Ishikawa (cell line): ENCODE data around the gene LRRC49.

Experiments used
- CEBPB ChIP-seq: IDR thresholded peaks from 2 replicates; pipeline ENCODE4 v1.6.1; 2012
- CREB1 ChIP-seq: IDR thresholded peaks from 2 replicates; pipeline ENCODE4 v1.6.1; 2012; ENCODE audit warnings: low read depth
- EP300 ChIP-seq: IDR thresholded peaks from 2 replicates; pipeline ENCODE4 v1.6.1; 2012; ENCODE audit warnings: borderline replicate concordance
- FOXM1 ChIP-seq: IDR thresholded peaks from 2 replicates; pipeline ENCODE4 v1.6.1; 2012; ENCODE audit warnings: low read depth, borderline replicate concordance
- MAX ChIP-seq: IDR thresholded peaks from 2 replicates; pipeline ENCODE4 v1.6.1; 2012
- NFIC ChIP-seq: IDR thresholded peaks from 2 replicates; pipeline ENCODE4 v1.6.1; 2012
- RAD21 ChIP-seq: IDR thresholded peaks from 2 replicates; pipeline ENCODE4 v1.6.1; 2012; ENCODE audit warnings: low read depth
- TAF1 ChIP-seq: IDR thresholded peaks from 2 replicates; pipeline ENCODE4 v1.6.1; 2012; ENCODE audit warnings: low read depth, mild to moderate bottlenecking
- TCF12 ChIP-seq: IDR thresholded peaks from 2 replicates; pipeline ENCODE4 v1.6.1; 2012; ENCODE audit warnings: low read depth
- TEAD4 ChIP-seq: IDR thresholded peaks from 2 replicates; pipeline ENCODE4 v1.6.1; 2012
- YY1 ChIP-seq: IDR thresholded peaks from 2 replicates; pipeline ENCODE4 v1.6.1; 2012; ENCODE audit warnings: low read depth
- ZBTB7A ChIP-seq: IDR thresholded peaks from 2 replicates; pipeline ENCODE4 v1.6.1; 2012; ENCODE audit warnings: low read depth
- TF ChIP-seq, protein P1 (sequence below): IDR thresholded peaks from 2 replicates; pipeline ENCODE4 v1.6.1; 2012; ENCODE audit warnings: low read depth, mild to moderate bottlenecking
- TF ChIP-seq, protein P2 (sequence below): IDR thresholded peaks from 2 replicates; pipeline ENCODE4 v1.6.1; 2012

Gene LRRC49

DNA sequence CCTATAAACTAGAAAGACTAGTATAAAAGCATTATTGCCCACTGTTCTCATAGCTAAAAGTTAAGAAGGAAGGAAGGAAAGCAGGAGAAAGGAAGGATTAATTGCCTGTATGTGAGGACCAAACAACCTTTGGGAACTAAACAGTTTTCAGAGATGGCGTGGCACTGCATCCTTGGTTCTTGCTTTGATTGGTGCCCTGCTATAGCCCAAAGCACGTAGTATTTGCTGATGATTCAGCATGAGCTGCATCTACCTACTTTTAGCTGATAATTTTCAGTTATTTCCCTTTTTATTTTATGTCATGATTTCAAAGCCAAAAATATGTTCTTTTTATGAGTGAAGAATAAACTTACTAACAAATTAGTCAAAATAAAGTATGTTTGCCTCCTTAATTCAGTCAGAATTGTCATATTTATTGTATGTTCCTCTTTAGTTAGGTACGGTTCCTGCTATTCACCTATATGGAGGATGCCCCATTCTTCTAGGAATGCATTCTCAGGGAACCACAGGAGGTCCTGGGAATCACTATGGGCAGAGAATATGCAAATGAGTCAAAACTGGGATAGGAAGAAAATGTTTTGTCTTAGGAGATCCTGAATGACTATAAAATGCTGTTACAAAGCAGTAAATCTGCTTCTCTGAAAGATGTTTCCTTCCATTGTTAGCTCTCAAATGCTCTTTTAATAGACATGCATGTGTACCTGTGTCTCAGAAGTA lies 157.2 kb downstream of the LRRC49 start:
- TF ChIP-seq NFIC (no peak), TEAD4 (no peak), YY1 (no peak), FOXM1 (no peak), EP300 (no peak), MAX (no peak), RAD21 (no peak), TCF12 (no peak)
- TF ChIP-seq, protein P1, sequence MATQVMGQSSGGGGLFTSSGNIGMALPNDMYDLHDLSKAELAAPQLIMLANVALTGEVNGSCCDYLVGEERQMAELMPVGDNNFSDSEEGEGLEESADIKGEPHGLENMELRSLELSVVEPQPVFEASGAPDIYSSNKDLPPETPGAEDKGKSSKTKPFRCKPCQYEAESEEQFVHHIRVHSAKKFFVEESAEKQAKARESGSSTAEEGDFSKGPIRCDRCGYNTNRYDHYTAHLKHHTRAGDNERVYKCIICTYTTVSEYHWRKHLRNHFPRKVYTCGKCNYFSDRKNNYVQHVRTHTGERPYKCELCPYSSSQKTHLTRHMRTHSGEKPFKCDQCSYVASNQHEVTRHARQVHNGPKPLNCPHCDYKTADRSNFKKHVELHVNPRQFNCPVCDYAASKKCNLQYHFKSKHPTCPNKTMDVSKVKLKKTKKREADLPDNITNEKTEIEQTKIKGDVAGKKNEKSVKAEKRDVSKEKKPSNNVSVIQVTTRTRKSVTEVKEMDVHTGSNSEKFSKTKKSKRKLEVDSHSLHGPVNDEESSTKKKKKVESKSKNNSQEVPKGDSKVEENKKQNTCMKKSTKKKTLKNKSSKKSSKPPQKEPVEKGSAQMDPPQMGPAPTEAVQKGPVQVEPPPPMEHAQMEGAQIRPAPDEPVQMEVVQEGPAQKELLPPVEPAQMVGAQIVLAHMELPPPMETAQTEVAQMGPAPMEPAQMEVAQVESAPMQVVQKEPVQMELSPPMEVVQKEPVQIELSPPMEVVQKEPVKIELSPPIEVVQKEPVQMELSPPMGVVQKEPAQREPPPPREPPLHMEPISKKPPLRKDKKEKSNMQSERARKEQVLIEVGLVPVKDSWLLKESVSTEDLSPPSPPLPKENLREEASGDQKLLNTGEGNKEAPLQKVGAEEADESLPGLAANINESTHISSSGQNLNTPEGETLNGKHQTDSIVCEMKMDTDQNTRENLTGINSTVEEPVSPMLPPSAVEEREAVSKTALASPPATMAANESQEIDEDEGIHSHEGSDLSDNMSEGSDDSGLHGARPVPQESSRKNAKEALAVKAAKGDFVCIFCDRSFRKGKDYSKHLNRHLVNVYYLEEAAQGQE = no peak
- TF ChIP-seq, protein P2, sequence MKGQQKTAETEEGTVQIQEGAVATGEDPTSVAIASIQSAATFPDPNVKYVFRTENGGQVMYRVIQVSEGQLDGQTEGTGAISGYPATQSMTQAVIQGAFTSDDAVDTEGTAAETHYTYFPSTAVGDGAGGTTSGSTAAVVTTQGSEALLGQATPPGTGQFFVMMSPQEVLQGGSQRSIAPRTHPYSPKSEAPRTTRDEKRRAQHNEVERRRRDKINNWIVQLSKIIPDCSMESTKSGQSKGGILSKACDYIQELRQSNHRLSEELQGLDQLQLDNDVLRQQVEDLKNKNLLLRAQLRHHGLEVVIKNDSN = no peak

DNA sequence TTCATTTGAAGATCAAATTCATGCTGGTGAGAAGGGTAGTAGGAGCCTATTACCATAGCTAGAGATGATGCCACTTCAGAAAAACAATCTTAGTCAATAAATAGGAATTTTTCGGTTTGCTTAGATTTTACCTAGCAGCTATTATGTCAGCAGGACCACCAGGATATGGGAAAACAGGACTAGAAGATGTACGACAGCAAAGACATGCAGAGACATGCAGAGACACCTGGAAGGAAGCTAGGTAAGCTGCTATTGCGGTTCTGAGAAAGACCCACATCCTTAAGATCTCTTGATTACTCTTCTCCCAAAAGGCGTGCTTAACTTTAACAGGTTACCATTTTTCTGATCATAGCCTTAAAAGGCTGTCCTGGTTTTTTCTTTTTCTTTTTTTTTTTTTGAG lies 157.8 kb downstream of the LRRC49 start:
- no peak for TF ChIP-seq MAX
- TF ChIP-seq FOXM1 = no peak
- TF ChIP-seq TEAD4 = no peak
- TF ChIP-seq YY1 = no peak
- TF ChIP-seq RAD21 = no peak
- no peak for TF ChIP-seq CEBPB

GRCh38 chr15:71051539-71051938 lies 158.9 kb downstream of the LRRC49 start:
- TF ChIP-seq TAF1 (no peak), NFIC (no peak), ZBTB7A (no peak), CEBPB (no peak), TEAD4 (no peak), EP300 (no peak), CREB1 (no peak), TCF12 (no peak), RAD21 (no peak), MAX (no peak), FOXM1 (no peak)
- TF ChIP-seq, protein P1 = no peak
- TF ChIP-seq, protein P2 = no peak

DNA sequence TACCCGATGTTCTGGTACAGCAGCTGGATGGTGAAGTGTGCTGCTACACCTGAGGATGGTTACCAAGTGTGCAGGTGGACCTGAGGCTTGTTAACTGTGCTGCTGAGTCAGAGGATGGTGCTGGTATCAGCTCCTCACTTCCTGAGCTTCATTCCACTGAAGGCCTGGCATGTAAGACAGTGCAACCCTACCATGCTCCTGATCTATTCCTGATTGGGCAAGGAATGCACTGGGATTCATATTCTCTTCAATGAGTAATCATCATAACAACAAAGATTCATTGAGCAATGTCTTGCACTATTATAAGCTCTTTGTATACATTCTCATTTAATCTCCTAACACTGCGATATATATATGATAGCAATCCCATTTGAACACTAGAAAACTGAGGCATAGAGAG lies 159.7 kb downstream of the LRRC49 start:
- no peak for TF ChIP-seq CREB1
- no peak for TF ChIP-seq MAX
- TF ChIP-seq FOXM1 = no peak
- no peak for TF ChIP-seq CEBPB
- TF ChIP-seq TEAD4 = no peak
- TF ChIP-seq, protein P2 = no peak
- TF ChIP-seq, protein P1 = no peak
- TF ChIP-seq EP300 = no peak
- TF ChIP-seq NFIC = no peak
